ENCODE results near the gene TRO. TPM values are rescaled to one million over a fixed set of nuclear protein-coding genes. Genes with fewer than 3 reads are reported as not detected.

Gene TRO
- total RNA-seq, 4 donors from 2014 or later: 2.3 to 6.8 (median 5.5) TPM

DNA sequence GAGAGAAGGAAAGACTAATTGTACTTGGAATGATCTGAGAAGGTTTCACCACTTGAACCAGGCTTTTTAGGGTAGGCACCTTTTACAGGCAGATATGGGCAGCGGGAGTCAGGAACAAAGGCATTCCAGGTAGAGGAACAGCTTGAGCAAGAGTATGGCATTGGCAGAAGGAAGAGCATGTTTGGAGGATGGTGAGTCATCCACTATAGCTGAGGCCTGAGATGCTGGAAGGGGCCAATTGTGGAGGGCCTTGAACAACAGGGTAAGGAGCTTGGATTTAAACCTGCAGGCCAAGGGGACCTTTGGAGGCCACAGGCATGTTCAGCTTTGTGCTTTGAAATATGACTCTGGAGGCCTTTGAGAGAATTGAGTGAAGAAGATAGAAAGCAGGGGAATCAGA is 41.1 kb downstream of the TRO start:
- TF ChIP-seq CTCF (IDR thresholded peaks at IDR 0.05; ENCODE audit: low read depth): no peak

- TF ChIP-seq CTCF (IDR thresholded peaks at IDR 0.05; ENCODE audit: low read depth): no peak
These were observed 44.3 kb downstream of the TRO start for GRCh38 chrX:54964766-54965497.

GRCh38 chrX:54977387-54977786 is 56.8 kb downstream of the TRO start:
- TF ChIP-seq CTCF (IDR thresholded peaks at IDR 0.05; ENCODE audit: low read depth): no peak

DNA sequence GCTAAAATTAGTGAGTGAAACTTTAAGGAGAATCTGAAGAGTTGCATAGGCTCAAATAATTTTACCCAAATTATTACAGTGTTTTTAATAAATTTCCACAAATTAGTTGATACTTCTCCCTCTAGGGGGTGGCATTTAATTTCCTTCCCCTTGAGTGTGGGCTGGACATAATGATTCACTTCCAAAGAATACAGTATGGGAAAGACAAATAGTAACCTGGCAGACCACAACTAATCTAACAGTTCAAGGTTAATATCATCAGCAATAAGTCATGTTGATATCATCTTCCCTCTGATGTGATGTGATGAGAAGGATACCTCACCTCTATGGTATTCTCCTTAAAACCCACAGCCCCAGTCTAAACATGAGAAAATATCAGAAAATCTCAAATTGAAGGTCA is 57.8 kb downstream of the TRO start:
- no peak for TF ChIP-seq CTCF (IDR thresholded peaks at IDR 0.05; ENCODE audit: low read depth)

- TF ChIP-seq CTCF (IDR thresholded peaks at IDR 0.05; ENCODE audit: low read depth): no peak
These were observed 58.8 kb downstream of the TRO start for GRCh38 chrX:54979432-54979831.

DNA sequence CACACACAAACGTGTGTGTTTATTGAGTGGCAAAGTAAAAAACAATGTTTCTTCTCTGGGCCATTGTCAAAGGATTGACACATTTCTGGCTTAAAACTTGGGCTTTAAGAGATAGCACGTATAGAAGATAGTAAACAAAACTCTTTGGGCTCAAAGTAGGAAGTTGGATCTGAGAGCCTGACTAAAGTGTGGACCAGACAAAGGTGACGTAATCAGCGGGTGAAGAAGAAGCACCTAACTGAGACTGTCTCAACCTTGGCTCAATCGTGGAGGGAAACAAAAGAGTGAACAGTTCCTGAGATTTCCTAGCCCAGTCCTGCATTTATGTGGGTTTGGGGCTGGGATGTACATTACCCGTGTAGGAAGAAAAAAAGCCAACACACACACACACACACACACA is 59.7 kb downstream of the TRO start:
- TF ChIP-seq CTCF (IDR thresholded peaks at IDR 0.05; ENCODE audit: low read depth): no peak

Small RNAs within 50 kb of the gene (small RNA-seq; reads per million reads assigned to genes)
- not detected for gene RF00614

Other genes starting within 250 kb of the TRO start
- gene ITIH6, start 122.6 kb upstream of the TRO start, total RNA-seq: not detected
- 100 to 1,000 TPM in 1 of 4 donors, 10 to 100 TPM in 3; 50.7 to 105 (median 84.4) TPM for gene MAGED2, start 113.1 kb upstream of the TRO start, total RNA-seq
- gene PFKFB1, start 73.4 kb downstream of the TRO start, total RNA-seq: 10 to 100 TPM in 2 of 4 donors, 1 to 10 TPM in 2; 4.7 to 54.6 (median 11.3) TPM
- gene APEX2, start 79.5 kb downstream of the TRO start, total RNA-seq: 1 to 10 TPM; 6.8 to 8.3 (median 7.5) TPM
- gene ALAS2, start 110.2 kb downstream of the TRO start, total RNA-seq: 1 to 10 TPM in 2 of 4 donors, not detected in 2; 2.6 to 3.5 TPM
- gene PAGE2B, start 154.2 kb downstream of the TRO start, total RNA-seq: not detected
- not detected for gene PAGE2, start 168.2 kb downstream of the TRO start, total RNA-seq

Data from subcutaneous adipose tissue (tissue), 4 donors.